ENCODE data around the gene STPG2.

GRCh38 chr4:97910005-97910404 lies 233.3 kb downstream of the STPG2 start:
- TF ChIP-seq, protein P1, sequence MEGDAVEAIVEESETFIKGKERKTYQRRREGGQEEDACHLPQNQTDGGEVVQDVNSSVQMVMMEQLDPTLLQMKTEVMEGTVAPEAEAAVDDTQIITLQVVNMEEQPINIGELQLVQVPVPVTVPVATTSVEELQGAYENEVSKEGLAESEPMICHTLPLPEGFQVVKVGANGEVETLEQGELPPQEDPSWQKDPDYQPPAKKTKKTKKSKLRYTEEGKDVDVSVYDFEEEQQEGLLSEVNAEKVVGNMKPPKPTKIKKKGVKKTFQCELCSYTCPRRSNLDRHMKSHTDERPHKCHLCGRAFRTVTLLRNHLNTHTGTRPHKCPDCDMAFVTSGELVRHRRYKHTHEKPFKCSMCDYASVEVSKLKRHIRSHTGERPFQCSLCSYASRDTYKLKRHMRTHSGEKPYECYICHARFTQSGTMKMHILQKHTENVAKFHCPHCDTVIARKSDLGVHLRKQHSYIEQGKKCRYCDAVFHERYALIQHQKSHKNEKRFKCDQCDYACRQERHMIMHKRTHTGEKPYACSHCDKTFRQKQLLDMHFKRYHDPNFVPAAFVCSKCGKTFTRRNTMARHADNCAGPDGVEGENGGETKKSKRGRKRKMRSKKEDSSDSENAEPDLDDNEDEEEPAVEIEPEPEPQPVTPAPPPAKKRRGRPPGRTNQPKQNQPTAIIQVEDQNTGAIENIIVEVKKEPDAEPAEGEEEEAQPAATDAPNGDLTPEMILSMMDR (IDR thresholded peaks at IDR 0.05), result no peak
- TF ChIP-seq POLR2AphosphoS5 (IDR thresholded peaks at IDR 0.05) (no peak), POLR2A (IDR thresholded peaks at IDR 0.05) (no peak)

All from transverse colon (tissue), 4 donors.